ENCODE data around the gene KAT6B. TPM values are rescaled to one million over a fixed set of nuclear protein-coding genes. Genes with fewer than 3 reads are reported as not detected.
A peak's percentile ranks its signal among the peaks of the same experiment; 100 is the strongest.

Gene KAT6B
- total and polyA plus RNA-seq, 2 experiments from 2014 or later: 7.7 to 12.4 TPM

- peak overlapping the region; percentile 84 for H3K4me3 ChIP-seq
- H3K4me1 ChIP-seq (ENCODE audit: insufficient read depth): peaks cover 7% of the 10 kb centered on the region
- no peaks in the 10 kb centered on the region for H3K9me3 ChIP-seq (ENCODE audit: low read depth)
- 73 to 75% methylated on average over 7 of the region's 7 CpGs for WGBS, 2 experiments (ENCODE audit: low coverage in 1 of 2, low lambda C conversion rate in 2 of 2, missing lambda C conversion rate in 2 of 2)
- no peaks in the 10 kb centered on the region for H3K36me3 ChIP-seq (ENCODE audit: low read depth)
- no peaks in the 10 kb centered on the region for H3K9me2 ChIP-seq (ENCODE audit: insufficient read depth)
- H3K4me2 ChIP-seq (ENCODE audit: unreplicated experiment): peak overlapping the region; percentile 76
- in situ Hi-C loops (cut with MboI): no loop called here
- peaks cover 27% of the 10 kb centered on the region for H3F3A ChIP-seq (ENCODE audit: insufficient read depth)
- peaks cover 56% of the 10 kb centered on the region for H3K79me2 ChIP-seq (ENCODE audit: insufficient read depth)
- H2AFZ ChIP-seq: no peak overlapping the region
- H4K20me1 ChIP-seq (ENCODE audit: insufficient read depth): peaks cover 5% of the 10 kb centered on the region; the same call in 1 of the 2 replicates
- H3K27me3 ChIP-seq (replicated peaks; ENCODE audit: insufficient read depth): no peaks in the 10 kb centered on the region
- no peak for TF ChIP-seq EZH2 (IDR thresholded peaks at IDR 0.05; ENCODE audit: insufficient read depth, poor library complexity, severe bottlenecking)
- no peak for TF ChIP-seq EZH2phosphoT487 (IDR thresholded peaks at IDR 0.05; ENCODE audit: insufficient read depth, low read depth)
- H3K9ac ChIP-seq: no peak overlapping the region
- DNase-seq: no peak
- H3K27ac ChIP-seq: no peak overlapping the region
These were observed 1.3 kb downstream of the KAT6B start for GRCh38 chr10:74827694-74828093.

GRCh38 chr10:74828946-74829345, 2.5 kb downstream of the KAT6B start:
- DNase-seq: no peak
- peaks cover 69% of the 10 kb centered on the region for H3K79me2 ChIP-seq (ENCODE audit: insufficient read depth)
- no peaks in the 10 kb centered on the region for H3K9me2 ChIP-seq (ENCODE audit: insufficient read depth)
- H3K27me3 ChIP-seq (replicated peaks; ENCODE audit: insufficient read depth): no peaks in the 10 kb centered on the region
- peaks cover 6% of the 10 kb centered on the region; the same call in 1 of the 2 replicates for H3K4me1 ChIP-seq (ENCODE audit: insufficient read depth)
- H3F3A ChIP-seq (ENCODE audit: insufficient read depth): peaks cover 14% of the 10 kb centered on the region; the same call in 1 of the 2 replicates
- H3K4me2 ChIP-seq (ENCODE audit: unreplicated experiment): no peak overlapping the region
- no peaks in the 10 kb centered on the region for H3K36me3 ChIP-seq (ENCODE audit: low read depth)
- no peak overlapping the region for H3K27ac ChIP-seq
- peaks cover 11% of the 10 kb centered on the region; the same call in 1 of the 2 replicates for H4K20me1 ChIP-seq (ENCODE audit: insufficient read depth)
- no peaks in the 10 kb centered on the region for H3K9me3 ChIP-seq (ENCODE audit: low read depth)
- H3K4me3 ChIP-seq: no peak overlapping the region
- in situ Hi-C loops (cut with MboI): no loop called here
- WGBS, 2 experiments (ENCODE audit: low coverage in 1 of 2, low lambda C conversion rate in 2 of 2, missing lambda C conversion rate in 2 of 2): 54 to 57% methylated on average over 4 of the region's 4 CpGs
- no peak overlapping the region for H3K9ac ChIP-seq
- TF ChIP-seq EZH2phosphoT487 (IDR thresholded peaks at IDR 0.05; ENCODE audit: insufficient read depth, low read depth) (no peak), EZH2 (IDR thresholded peaks at IDR 0.05; ENCODE audit: insufficient read depth, poor library complexity, severe bottlenecking) (no peak)
- H2AFZ ChIP-seq: no peak overlapping the region

GRCh38 chr10:74831518-74832120, 5.2 kb downstream of the KAT6B start:
- no peak overlapping the region for H3K4me3 ChIP-seq
- peaks cover 18% of the 10 kb centered on the region; the same call in 1 of the 2 replicates for H4K20me1 ChIP-seq (ENCODE audit: insufficient read depth)
- DNase-seq: no peak
- WGBS, 2 experiments (ENCODE audit: low coverage in 1 of 2, low lambda C conversion rate in 2 of 2, missing lambda C conversion rate in 2 of 2): 57 to 61% methylated on average over 1 of the region's 1 CpG
- H3K9me2 ChIP-seq (ENCODE audit: insufficient read depth): no peaks in the 10 kb centered on the region
- H3K27ac ChIP-seq: no peak overlapping the region
- peaks cover 12% of the 10 kb centered on the region; the same call in 1 of the 2 replicates for H3F3A ChIP-seq (ENCODE audit: insufficient read depth)
- TF ChIP-seq EZH2 (IDR thresholded peaks at IDR 0.05; ENCODE audit: insufficient read depth, poor library complexity, severe bottlenecking): no peak
- H3K36me3 ChIP-seq (ENCODE audit: low read depth): no peaks in the 10 kb centered on the region
- in situ Hi-C loops (cut with MboI): no loop called here
- H3K4me1 ChIP-seq (ENCODE audit: insufficient read depth): peaks cover 6% of the 10 kb centered on the region; the same call in 1 of the 2 replicates
- no peak overlapping the region for H3K4me2 ChIP-seq (ENCODE audit: unreplicated experiment)
- H2AFZ ChIP-seq: no peak overlapping the region
- H3K79me2 ChIP-seq (ENCODE audit: insufficient read depth): peaks cover 95% of the 10 kb centered on the region
- no peaks in the 10 kb centered on the region for H3K27me3 ChIP-seq (replicated peaks; ENCODE audit: insufficient read depth)
- H3K9me3 ChIP-seq (ENCODE audit: low read depth): no peaks in the 10 kb centered on the region
- H3K9ac ChIP-seq: no peak overlapping the region

- Histone ChIP-seq H3K9me2 (ENCODE audit: insufficient read depth) (no peaks in the 10 kb centered on the region), H3K9me3 (ENCODE audit: low read depth) (no peaks in the 10 kb centered on the region), H3F3A (ENCODE audit: insufficient read depth) (no peaks in the 10 kb centered on the region), H2AFZ (no peak overlapping the region), H3K4me2 (ENCODE audit: unreplicated experiment) (no peak overlapping the region), H3K4me1 (ENCODE audit: insufficient read depth) (peaks cover 6% of the 10 kb centered on the region; the same call in 1 of the 2 replicates), H3K27ac (no peak overlapping the region), H3K79me2 (ENCODE audit: insufficient read depth) (peaks cover 99% of the 10 kb centered on the region), H3K36me3 (ENCODE audit: low read depth) (no peaks in the 10 kb centered on the region), H4K20me1 (ENCODE audit: insufficient read depth) (0 out of 2 replicates have a peak, but pooled peaks cover 13% of the 10 kb centered on the region), H3K9ac (no peak overlapping the region), H3K4me3 (no peak overlapping the region), H3K27me3 (replicated peaks; ENCODE audit: insufficient read depth) (no peaks in the 10 kb centered on the region)
- DNase-seq: no peak
- 98 to 100% methylated on average over 3 of the region's 3 CpGs for WGBS, 2 experiments (ENCODE audit: low coverage in 1 of 2, low lambda C conversion rate in 2 of 2, missing lambda C conversion rate in 2 of 2)
- no peak for TF ChIP-seq EZH2phosphoT487 (IDR thresholded peaks at IDR 0.05; ENCODE audit: insufficient read depth, low read depth)
- no peak for TF ChIP-seq EZH2 (IDR thresholded peaks at IDR 0.05; ENCODE audit: insufficient read depth, poor library complexity, severe bottlenecking)
- in situ Hi-C loops (cut with MboI): no loop called here
These were observed 9.6 kb downstream of the KAT6B start for GRCh38 chr10:74835963-74836362.
